ENCODE results near the gene PLAAT4. TPM values are rescaled to one million over a fixed set of nuclear protein-coding genes. Genes with fewer than 3 reads are reported as not detected.
A peak's percentile ranks its signal among the peaks of the same experiment; 100 is the strongest.

PLAAT4 gene
- total and polyA plus RNA-seq, 9 donors, result 35.8 to 71.6 (median 62.5) TPM

DNA sequence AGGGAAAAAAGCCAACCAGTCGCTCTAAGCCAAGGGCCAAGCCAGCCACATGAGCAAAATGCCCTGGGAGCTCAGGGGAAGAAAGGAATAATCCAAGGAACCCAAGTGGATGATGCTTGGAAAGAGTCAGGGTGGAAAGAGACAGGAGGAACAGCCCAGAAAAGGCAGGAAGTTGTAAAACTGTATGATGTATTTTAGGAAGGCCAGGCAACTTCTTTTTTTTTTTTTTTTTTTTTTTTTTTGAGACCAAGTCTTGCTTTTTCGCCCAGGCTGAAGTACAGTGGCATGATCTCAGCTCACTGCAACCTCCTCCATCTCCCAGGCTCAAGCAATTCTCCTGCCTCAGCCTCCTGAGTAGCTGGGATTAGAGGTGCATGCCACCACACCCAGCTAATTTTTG, 29.1 kb upstream of the PLAAT4 start:
- WGBS, 3 donors, result 78 to 92% (median 87%) methylated on average over 2 of the region's 2 CpGs
- Histone ChIP-seq H3K27me3 (no peaks in the 10 kb centered on the region), H3K4me3 (no peak overlapping the region), H3K9me3 (no peaks in the 10 kb centered on the region), H3K4me1 (ENCODE audit: insufficient read depth) (peaks cover 6% of the 10 kb centered on the region), H3K27ac (no peak overlapping the region), H3K36me3 (no peaks in the 10 kb centered on the region)
- DNase-seq, result no peak
- TF ChIP-seq, protein P1, sequence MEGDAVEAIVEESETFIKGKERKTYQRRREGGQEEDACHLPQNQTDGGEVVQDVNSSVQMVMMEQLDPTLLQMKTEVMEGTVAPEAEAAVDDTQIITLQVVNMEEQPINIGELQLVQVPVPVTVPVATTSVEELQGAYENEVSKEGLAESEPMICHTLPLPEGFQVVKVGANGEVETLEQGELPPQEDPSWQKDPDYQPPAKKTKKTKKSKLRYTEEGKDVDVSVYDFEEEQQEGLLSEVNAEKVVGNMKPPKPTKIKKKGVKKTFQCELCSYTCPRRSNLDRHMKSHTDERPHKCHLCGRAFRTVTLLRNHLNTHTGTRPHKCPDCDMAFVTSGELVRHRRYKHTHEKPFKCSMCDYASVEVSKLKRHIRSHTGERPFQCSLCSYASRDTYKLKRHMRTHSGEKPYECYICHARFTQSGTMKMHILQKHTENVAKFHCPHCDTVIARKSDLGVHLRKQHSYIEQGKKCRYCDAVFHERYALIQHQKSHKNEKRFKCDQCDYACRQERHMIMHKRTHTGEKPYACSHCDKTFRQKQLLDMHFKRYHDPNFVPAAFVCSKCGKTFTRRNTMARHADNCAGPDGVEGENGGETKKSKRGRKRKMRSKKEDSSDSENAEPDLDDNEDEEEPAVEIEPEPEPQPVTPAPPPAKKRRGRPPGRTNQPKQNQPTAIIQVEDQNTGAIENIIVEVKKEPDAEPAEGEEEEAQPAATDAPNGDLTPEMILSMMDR (IDR thresholded peaks at IDR 0.05), result no peak
- TF ChIP-seq POLR2A (IDR thresholded peaks at IDR 0.05), result no peak
- TF ChIP-seq EP300 (IDR thresholded peaks at IDR 0.05), result no peak
- intact Hi-C loops (cut with DNase I), result no loop called here

DNA sequence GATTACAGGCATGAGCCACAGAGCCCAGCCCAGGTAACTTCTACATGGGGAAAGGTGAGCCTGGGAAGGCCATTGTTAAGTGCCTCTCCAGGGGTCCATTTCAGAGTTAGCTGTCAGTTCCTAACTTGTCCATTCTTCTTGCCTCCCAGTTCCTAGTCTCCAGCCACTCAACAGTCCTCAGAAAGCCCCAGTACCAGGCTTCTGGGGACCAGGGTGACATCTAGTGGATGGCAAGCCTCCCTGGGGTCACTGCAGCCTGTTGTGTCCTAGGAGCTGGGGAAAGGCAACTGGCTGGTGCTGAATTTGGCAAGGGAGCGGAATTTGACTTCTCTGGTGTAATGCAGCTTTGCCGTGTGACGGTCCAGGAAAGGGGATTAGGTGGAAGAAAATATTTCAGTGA, 28.6 kb upstream of the PLAAT4 start:
- H3K36me3 ChIP-seq, result no peaks in the 10 kb centered on the region
- TF ChIP-seq POLR2A (IDR thresholded peaks at IDR 0.05) (no peak), EP300 (IDR thresholded peaks at IDR 0.05) (no peak)
- TF ChIP-seq, protein P1 (IDR thresholded peaks at IDR 0.05), result no peak
- no peak overlapping the region for H3K27ac ChIP-seq
- peaks cover 6% of the 10 kb centered on the region for H3K4me1 ChIP-seq (ENCODE audit: insufficient read depth)
- intact Hi-C loops (cut with DNase I), result no loop called here
- no peak overlapping the region for H3K4me3 ChIP-seq
- no peaks in the 10 kb centered on the region for H3K9me3 ChIP-seq
- H3K27me3 ChIP-seq, result no peaks in the 10 kb centered on the region
- DNase-seq, result no peak
- WGBS, 3 donors, result 83 to 91% (median 90%) methylated on average over 3 of the region's 3 CpGs

DNA sequence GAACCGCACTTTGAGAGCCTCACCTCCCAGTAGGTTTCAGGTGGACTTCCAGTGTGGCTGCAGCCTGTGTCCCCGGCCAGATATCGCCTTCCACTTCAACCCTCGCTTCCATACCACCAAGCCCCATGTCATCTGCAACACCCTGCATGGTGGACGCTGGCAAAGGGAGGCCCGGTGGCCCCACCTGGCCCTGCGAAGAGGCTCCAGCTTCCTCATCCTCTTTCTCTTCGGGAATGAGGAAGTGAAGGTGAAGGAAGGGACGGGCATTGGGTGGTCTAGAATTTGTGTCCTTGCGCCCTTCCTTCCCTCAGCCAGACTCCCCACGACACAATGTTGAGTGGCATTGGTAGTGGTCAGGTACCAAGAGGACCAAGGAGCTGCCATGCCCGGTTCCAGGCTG, 27.9 kb upstream of the PLAAT4 start:
- WGBS, 3 donors, result 93 to 96% (median 96%) methylated on average over 12 of the region's 12 CpGs
- TF ChIP-seq, protein P1 (IDR thresholded peaks at IDR 0.05), result no peak
- TF ChIP-seq EP300 (IDR thresholded peaks at IDR 0.05) (no peak), POLR2A (IDR thresholded peaks at IDR 0.05) (no peak)
- intact Hi-C loops (cut with DNase I), result no loop called here

DNA sequence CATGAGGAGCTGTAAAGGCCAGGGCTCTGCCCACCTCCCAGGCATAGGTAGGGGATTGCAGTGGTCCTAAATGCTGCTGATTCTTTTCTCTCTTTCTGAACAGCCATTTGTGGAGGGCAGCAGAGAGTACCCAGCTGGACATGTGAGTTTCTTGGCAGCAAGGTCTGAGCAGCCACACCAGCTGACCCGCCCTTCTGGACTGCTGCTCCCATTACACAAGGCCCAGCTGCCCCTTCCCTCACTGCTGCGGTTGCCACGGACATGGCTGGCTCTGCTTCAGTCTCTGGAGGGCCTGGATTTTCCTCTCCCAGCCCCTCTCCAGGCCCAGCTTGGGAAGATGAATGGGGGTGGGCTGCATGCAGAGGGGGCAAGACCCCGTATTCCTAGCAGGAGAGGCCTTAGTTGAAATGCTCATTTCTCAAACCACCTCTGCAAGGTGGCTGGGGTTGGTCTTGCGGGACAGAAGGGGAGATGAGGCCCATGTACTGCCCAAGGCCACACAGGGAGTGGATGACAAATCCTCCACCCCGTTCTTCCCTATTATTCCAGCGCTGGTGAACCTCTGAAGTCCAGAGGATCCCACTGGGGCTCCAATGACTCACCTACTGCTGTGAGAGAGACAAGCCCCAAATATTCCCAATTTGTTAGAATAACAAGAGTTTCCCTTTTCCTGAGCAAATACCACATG, 26.1 kb upstream of the PLAAT4 start:
- peak; percentile 46 to 71 (median 65) for DNase-seq
- 60 to 68% (median 62%) methylated on average over 7 of the region's 7 CpGs for WGBS, 3 donors
- H3K27ac ChIP-seq, result peak overlapping the region in 1 of 2 donors; percentile 34

More for the DNA sequence above, 27.9 kb upstream of the PLAAT4 start:
- Histone ChIP-seq H3K4me3 (no peak overlapping the region), H3K4me1 (ENCODE audit: insufficient read depth) (peaks cover 6% of the 10 kb centered on the region), H3K36me3 (no peaks in the 10 kb centered on the region), H3K27me3 (no peaks in the 10 kb centered on the region), H3K27ac (no peak overlapping the region), H3K9me3 (no peaks in the 10 kb centered on the region)
- no peak for DNase-seq

More for the DNA sequence above, 26.1 kb upstream of the PLAAT4 start:
- intact Hi-C loops (cut with DNase I), result no loop called here
- Histone ChIP-seq H3K4me3 (no peak overlapping the region), H3K27me3 (no peaks in the 10 kb centered on the region), H3K4me1 (ENCODE audit: insufficient read depth) (peaks cover 4% of the 10 kb centered on the region), H3K36me3 (no peaks in the 10 kb centered on the region), H3K9me3 (no peaks in the 10 kb centered on the region)
- TF ChIP-seq, protein P1 (IDR thresholded peaks at IDR 0.05), result no peak
- TF ChIP-seq EP300 (IDR thresholded peaks at IDR 0.05), result no peak

All from ovary (tissue), 9 donors.